ENCODE data around the gene PXN. TPM values are rescaled to one million over a fixed set of nuclear protein-coding genes. Genes with fewer than 3 reads are reported as not detected.
A peak's percentile ranks its signal among the peaks of the same experiment; 100 is the strongest.
"Not testable (repeated sequence)": the region's sequence is repeated elsewhere in the genome, so short reads cannot be mapped to it uniquely, and the experiment has no call there.

PXN gene
- total RNA-seq, 2 experiments from 2014 or later = 69.3 to 146 TPM

DNA sequence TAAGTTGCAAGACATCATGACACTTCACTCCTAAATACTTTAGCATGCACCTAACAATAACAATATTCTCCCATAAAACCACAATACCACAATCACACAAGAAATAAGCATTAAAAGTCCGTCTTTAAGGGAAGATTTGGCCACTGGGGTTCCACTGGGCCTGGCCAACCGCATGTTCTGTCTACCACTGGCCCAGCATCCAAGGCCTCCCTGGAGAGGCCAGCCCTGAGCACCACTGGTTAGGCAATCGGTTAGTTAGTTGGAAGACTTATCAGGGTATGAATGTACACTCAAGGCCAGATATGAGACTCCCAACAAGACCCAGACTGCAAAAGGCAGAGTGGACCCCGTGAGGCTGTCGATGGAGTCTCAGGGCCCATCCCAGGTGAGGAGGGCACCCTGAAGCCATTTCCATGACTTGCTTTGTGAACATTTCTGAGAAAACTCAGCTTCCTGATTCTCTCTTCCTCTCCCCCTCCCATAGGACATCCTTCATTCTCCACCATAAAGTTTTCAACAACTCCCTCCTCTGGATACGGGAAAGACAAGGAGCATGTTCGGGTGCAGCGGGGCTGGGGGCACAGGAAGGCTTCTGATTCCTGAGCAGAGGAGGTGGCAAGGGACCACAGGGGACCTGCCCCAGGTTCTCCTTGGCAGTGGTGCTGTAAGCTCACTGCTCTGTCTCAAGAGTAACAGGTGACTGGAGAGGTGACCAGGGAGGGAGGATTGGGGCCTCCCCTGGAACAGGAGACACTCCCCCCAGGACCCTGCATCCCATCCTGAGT lies 5.9 kb downstream of the PXN start:
- ATAC-seq (no peak), DNase-seq (no peak)
- H3K4me1 Mint-ChIP-seq = peaks cover 75% of the 10 kb centered on the region
- CTCF ChIA-PET = interaction anchor here (0.8 to 25.9 kb wide), 2 partner anchors 10 to 34 kb away, joined by 3 to 768 read pairs; no protein-coding TSS in a partner anchor
- H3K27me3 Mint-ChIP-seq = no peaks in the 10 kb centered on the region
- H3K27ac Mint-ChIP-seq = peak overlapping the region; percentile 13
- no peaks in the 10 kb centered on the region for H3K9me3 Mint-ChIP-seq (ENCODE audit: low read depth)
- peaks cover 29% of the 10 kb centered on the region for H3K36me3 Mint-ChIP-seq
- no peak overlapping the region for H3K4me3 Mint-ChIP-seq

DNA sequence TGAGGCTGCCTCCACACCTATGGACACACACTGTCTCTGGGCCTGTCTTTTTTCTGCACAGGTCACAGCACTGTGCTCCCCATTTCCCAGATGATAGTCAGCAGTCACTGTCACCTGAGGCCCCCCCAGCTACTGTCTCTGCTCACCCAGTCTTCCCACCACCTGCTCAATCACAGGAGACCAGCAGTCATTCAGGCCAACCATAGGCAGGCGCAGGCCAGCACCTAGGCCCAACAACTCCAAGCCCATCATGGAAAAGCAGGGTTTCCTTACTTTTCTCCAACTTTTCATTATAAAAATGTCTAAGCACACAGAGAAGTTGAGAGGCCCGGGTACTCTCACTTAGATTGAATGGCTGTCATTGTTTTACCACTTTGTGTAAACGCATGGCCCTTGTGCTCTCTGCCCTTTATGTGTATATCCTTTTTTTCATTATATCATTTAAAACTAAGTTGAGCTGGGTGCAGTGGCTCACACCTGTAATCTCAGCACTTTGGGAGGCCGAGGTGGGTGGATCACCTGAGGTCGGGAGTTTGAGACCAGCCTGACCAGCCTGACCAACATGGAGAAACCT lies 7.1 kb downstream of the PXN start:
- Mint-ChIP-seq H3K27me3 (no peaks in the 10 kb centered on the region), H3K27ac (no peak overlapping the region), H3K4me3 (no peak overlapping the region), H3K9me3 (ENCODE audit: low read depth) (no peaks in the 10 kb centered on the region), H3K36me3 (peaks cover 28% of the 10 kb centered on the region), H3K4me1 (peaks cover 74% of the 10 kb centered on the region)
- ATAC-seq = no peak
- CTCF ChIA-PET = interaction anchor here (0.8 to 25.9 kb wide), 5 partner anchors 6 to 57 kb away, joined by 3 to 768 read pairs (median 6); partner anchors contain the start of genes PXN and RPLP0
- DNase-seq = no peak

GRCh38 chr12:120257041-120257821 lies 8.3 kb downstream of the PXN start:
- H3K4me1 Mint-ChIP-seq = peaks cover 74% of the 10 kb centered on the region
- DNase-seq = no peak
- no peak for ATAC-seq
- H3K36me3 Mint-ChIP-seq = peaks cover 20% of the 10 kb centered on the region
- no peak overlapping the region for H3K4me3 Mint-ChIP-seq
- H3K9me3 Mint-ChIP-seq (ENCODE audit: low read depth) = no peaks in the 10 kb centered on the region
- H3K27me3 Mint-ChIP-seq = no peaks in the 10 kb centered on the region
- CTCF ChIA-PET = interaction anchor here (0.9 to 25.9 kb wide), 5 partner anchors 7 to 56 kb away, joined by 3 to 768 read pairs (median 6); partner anchors contain the start of genes PXN and RPLP0
- no peak overlapping the region for H3K27ac Mint-ChIP-seq

GRCh38 chr12:120254809-120255208 lies 10.7 kb downstream of the PXN start:
- DNase-seq (no peak), ATAC-seq (no peak)
- Mint-ChIP-seq H3K27ac (peak overlapping the region; percentile 45), H3K36me3 (peaks cover 29% of the 10 kb centered on the region), H3K27me3 (no peaks in the 10 kb centered on the region), H3K4me1 (peaks cover 74% of the 10 kb centered on the region), H3K9me3 (ENCODE audit: low read depth) (no peaks in the 10 kb centered on the region), H3K4me3 (no peak overlapping the region)
- CTCF ChIA-PET = interaction anchor here (1.4 to 25.9 kb wide), 4 partner anchors 9 to 53 kb away, joined by 3 to 768 read pairs (median 88); partner anchors contain the start of genes PXN and RPLP0

GRCh38 chr12:120253313-120253712 lies 12.2 kb downstream of the PXN start:
- peak; percentile 35 for ATAC-seq

GRCh38 chr12:120252071-120252906 lies 13.2 kb downstream of the PXN start:
- H3K4me3 Mint-ChIP-seq = peak overlapping the region; percentile 66
- peaks cover 46% of the 10 kb centered on the region for H3K36me3 Mint-ChIP-seq
- CTCF ChIA-PET = interaction anchor here (1.2 to 25.9 kb wide), 4 partner anchors 12 to 51 kb away, joined by 3 to 768 read pairs (median 86); partner anchors contain the start of gene PXN
- no peaks in the 10 kb centered on the region for H3K27me3 Mint-ChIP-seq
- DNase-seq (peak; percentile 92), ATAC-seq (peak; percentile 84)
- H3K27ac Mint-ChIP-seq = peak overlapping the region; percentile 94
- H3K4me1 Mint-ChIP-seq = peaks cover 82% of the 10 kb centered on the region
- no peaks in the 10 kb centered on the region for H3K9me3 Mint-ChIP-seq (ENCODE audit: low read depth)

More at GRCh38 chr12:120253313-120253712, 12.2 kb downstream of the PXN start:
- Mint-ChIP-seq H3K27ac (peak overlapping the region; percentile 94), H3K36me3 (peaks cover 40% of the 10 kb centered on the region), H3K4me1 (peaks cover 80% of the 10 kb centered on the region), H3K4me3 (peak overlapping the region; percentile 66)
- H3K27me3 Mint-ChIP-seq; H3K9me3 Mint-ChIP-seq (ENCODE audit: low read depth): not testable (repeated sequence)
- DNase-seq = peak; percentile 70
- CTCF ChIA-PET = interaction anchor here (1.2 to 25.9 kb wide), 4 partner anchors 11 to 52 kb away, joined by 3 to 768 read pairs (median 86); partner anchors contain the start of gene PXN

DNA sequence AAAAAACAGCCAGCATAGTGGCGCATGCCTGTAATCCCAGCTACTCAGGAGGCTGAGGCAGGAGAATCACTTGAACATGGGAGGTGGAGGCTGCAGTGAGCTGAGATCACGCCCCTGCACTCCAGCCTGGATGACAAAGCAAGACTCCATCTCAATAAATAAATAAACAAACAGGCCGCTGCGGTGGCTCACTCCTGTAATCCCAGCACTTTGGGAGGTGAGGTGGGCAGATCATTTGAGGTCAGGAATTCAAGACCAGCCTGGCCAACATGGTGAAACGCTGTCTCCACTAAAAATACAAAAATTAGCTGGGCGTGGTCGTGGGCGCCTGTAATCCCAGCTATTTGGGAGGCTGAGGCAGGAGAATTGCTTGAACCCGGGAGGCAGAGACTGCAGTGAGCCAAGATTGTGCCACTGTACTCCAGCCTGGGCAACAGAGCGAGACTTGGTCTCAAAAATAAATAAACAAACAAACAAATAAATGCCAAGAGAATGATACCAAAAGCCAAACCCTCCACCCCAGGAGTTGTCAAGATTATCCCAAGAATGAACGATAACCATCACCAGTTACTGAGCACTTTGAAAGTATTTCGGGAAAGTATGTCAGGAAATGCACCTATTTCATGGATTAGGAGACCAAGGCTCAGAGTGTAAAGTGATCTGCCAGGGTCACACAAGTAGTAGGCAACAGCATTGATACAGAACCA lies 14.0 kb downstream of the PXN start:
- peaks cover 85% of the 10 kb centered on the region for H3K4me1 Mint-ChIP-seq
- H3K9me3 Mint-ChIP-seq (ENCODE audit: low read depth); ATAC-seq; DNase-seq; H3K27me3 Mint-ChIP-seq: not testable (repeated sequence)
- CTCF ChIA-PET = interaction anchor here (1.2 to 25.9 kb wide), 6 partner anchors 11 to 50 kb away, joined by 3 to 768 read pairs (median 9); partner anchors contain the start of genes PXN, RNU4-1 and RPLP0
- H3K27ac Mint-ChIP-seq = peak overlapping the region; percentile 94
- H3K4me3 Mint-ChIP-seq = peak overlapping the region; percentile 66
- peaks cover 47% of the 10 kb centered on the region for H3K36me3 Mint-ChIP-seq

DNA sequence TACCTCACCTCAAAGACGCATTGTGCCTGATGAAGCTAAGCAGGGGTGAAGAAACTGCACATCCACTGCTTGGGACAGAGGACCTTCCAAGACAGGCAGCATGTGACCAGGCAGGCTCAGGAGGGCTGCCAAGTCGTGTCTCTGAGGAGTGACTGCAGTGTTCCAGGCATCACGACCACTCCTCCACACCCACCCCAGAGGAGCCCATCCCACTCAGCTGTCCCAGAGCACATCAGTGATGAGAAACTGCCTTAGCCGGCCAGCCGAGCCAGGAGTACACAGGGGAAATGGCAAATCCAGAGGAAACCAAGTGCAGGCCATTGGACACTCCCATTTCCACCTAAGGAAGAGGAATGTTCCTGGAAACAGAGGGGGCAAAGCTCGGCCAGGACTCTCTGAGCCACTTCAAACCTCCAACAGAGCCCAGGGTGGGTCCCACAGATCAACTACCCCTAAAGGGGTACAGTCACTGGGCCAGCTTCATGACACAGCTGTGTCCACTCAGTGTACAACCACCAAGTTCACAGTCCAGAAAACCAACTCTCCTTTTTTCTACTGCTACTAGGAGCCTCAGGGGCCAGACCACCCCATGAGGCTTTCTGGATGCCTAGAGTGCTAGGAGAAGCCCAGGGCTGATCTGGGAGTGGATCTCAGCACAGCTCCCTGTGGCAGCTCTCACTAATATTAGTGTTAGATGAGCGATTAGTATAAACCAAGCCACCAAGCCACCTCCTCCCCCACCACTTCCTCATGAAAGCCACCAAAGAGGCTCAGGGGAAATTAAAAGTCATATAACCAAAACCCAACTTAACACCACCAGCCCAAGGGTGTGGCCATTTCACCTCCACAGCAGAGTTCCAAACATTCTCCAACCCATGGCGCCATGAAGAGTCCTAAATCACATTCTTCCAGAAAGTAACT lies 15.4 kb downstream of the PXN start:
- ATAC-seq (peak; percentile 35), DNase-seq (peak; percentile 87)
- H3K9me3 Mint-ChIP-seq (ENCODE audit: low read depth) = no peaks in the 10 kb centered on the region
- H3K27ac Mint-ChIP-seq = peak overlapping the region; percentile 94
- H3K4me3 Mint-ChIP-seq = peak overlapping the region; percentile 71
- peaks cover 40% of the 10 kb centered on the region for H3K36me3 Mint-ChIP-seq
- CTCF ChIA-PET = interaction anchor here (0.7 to 25.9 kb wide), 9 partner anchors 9 to 49 kb away, joined by 3 to 768 read pairs (median 7); partner anchors contain the start of genes PXN, RNU4-1 and RPLP0
- H3K27me3 Mint-ChIP-seq = no peaks in the 10 kb centered on the region
- peaks cover 81% of the 10 kb centered on the region for H3K4me1 Mint-ChIP-seq

DNA sequence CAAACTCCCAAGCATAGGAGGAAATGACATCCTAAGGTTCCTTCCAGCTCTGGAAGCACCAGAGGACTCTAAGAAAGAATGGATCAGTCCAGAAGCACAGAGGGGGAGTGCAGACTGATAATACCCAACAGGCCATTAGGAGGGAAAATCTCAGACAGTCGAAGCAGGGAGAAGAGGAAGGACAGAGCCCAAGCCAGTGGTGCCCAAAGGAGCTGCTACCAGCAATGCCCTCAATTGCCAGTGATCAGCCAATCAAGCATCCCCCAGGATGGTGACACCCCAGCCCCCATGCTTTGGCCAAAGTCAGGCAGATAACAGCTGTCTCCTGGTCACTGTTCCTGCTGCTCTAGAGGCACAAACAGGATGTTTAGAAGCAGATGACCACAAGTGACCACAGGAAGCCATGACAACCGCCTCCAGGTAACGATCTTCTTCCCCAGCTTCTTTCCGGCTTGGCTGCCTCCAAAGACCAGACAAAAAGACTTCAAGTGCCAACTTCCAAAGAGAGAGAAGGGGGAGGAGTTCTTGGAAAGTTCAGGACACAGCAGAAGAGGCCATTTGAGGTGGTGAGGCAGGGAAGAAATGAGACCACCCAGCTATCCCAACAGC lies 16.2 kb downstream of the PXN start:
- H3K4me3 Mint-ChIP-seq = peak overlapping the region; percentile 20
- CTCF ChIA-PET = interaction anchor here (0.7 to 25.9 kb wide), 7 partner anchors 10 to 48 kb away, joined by 3 to 768 read pairs (median 11); partner anchors contain the start of genes PXN and RPLP0
- no peak for DNase-seq
- no peaks in the 10 kb centered on the region for H3K9me3 Mint-ChIP-seq (ENCODE audit: low read depth)
- peaks cover 77% of the 10 kb centered on the region for H3K4me1 Mint-ChIP-seq
- ATAC-seq = no peak
- H3K36me3 Mint-ChIP-seq = peaks cover 38% of the 10 kb centered on the region
- H3K27me3 Mint-ChIP-seq = no peaks in the 10 kb centered on the region
- H3K27ac Mint-ChIP-seq = peak overlapping the region; percentile 94

GRCh38 chr12:120247621-120248030 lies 17.9 kb downstream of the PXN start:
- Mint-ChIP-seq H3K4me3 (no peak overlapping the region), H3K4me1 (peaks cover 65% of the 10 kb centered on the region), H3K27me3 (no peaks in the 10 kb centered on the region), H3K27ac (no peak overlapping the region), H3K36me3 (peaks cover 38% of the 10 kb centered on the region), H3K9me3 (ENCODE audit: low read depth) (no peaks in the 10 kb centered on the region)
- DNase-seq (no peak), ATAC-seq (no peak)
- CTCF ChIA-PET = interaction anchor here (0.6 to 25.9 kb wide), 6 partner anchors 9 to 48 kb away, joined by 3 to 768 read pairs (median 10); partner anchors contain the start of genes PXN and RPLP0
